ENCODE measurements around the gene PRM3. TPM values are rescaled to one million over a fixed set of nuclear protein-coding genes. Genes with fewer than 3 reads are reported as not detected.

PRM3 gene
- polyA plus RNA-seq, 1 donor from 2014 or later = not detected

DNA sequence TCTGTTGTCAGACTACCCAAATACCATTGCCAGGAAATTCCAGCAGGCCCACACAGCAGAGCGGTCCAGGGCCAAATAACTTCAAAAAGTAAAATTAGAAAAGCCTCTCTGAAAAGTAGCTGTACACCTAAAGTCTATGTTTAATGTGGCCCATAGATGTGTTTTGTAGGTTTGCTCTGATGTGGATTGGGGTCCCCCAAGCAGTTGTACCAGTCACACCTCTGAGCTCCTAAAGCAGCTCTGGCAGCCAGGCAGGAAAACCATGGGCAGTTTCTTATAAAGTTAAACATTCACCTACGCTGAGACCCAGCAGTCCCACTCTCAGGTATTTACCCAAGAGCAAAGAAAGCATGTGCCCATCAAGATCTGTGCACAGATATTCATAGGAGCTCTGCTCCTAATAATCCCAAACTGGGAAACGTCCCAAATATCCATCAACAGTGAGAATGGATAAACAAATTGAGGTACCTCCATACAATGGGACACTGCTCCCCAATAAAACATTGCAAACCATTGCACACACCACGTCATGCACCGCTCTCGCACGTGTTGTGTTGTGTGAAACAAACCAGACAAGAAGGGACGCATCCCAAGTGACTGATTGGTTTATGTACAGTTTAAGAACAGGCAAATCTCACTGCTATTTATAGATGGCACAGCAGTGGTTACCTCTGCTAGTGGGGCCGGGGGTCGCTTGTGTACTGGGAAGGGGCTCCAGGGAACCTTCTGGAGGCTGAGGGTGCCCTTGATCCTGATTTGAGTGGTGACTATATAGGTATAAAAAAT, 23.5 kb upstream of the PRM3 start:
- H2AFZ ChIP-seq (ENCODE audit: low read depth, low read length) = no peak overlapping the region
- H3K9me3 ChIP-seq (ENCODE audit: low read length) = no peaks in the 10 kb centered on the region
- H3K79me2 ChIP-seq (replicated peaks; ENCODE audit: insufficient read depth, low read length) = no peaks in the 10 kb centered on the region
- H3F3A ChIP-seq (ENCODE audit: insufficient read depth, low read length, poor library complexity, severe bottlenecking) = no peaks in the 10 kb centered on the region
- H3K9me2 ChIP-seq (ENCODE audit: insufficient read depth, low read length) = no peaks in the 10 kb centered on the region
- no peak overlapping the region for H3K27ac ChIP-seq (ENCODE audit: low read length)
- no peak overlapping the region for H3K9ac ChIP-seq (ENCODE audit: low read length)
- H3K27me3 ChIP-seq (ENCODE audit: insufficient read depth, low read depth, low read length) = no peaks in the 10 kb centered on the region
- no peak overlapping the region for H3K4me2 ChIP-seq (ENCODE audit: low read length)
- TF ChIP-seq, protein P1, sequence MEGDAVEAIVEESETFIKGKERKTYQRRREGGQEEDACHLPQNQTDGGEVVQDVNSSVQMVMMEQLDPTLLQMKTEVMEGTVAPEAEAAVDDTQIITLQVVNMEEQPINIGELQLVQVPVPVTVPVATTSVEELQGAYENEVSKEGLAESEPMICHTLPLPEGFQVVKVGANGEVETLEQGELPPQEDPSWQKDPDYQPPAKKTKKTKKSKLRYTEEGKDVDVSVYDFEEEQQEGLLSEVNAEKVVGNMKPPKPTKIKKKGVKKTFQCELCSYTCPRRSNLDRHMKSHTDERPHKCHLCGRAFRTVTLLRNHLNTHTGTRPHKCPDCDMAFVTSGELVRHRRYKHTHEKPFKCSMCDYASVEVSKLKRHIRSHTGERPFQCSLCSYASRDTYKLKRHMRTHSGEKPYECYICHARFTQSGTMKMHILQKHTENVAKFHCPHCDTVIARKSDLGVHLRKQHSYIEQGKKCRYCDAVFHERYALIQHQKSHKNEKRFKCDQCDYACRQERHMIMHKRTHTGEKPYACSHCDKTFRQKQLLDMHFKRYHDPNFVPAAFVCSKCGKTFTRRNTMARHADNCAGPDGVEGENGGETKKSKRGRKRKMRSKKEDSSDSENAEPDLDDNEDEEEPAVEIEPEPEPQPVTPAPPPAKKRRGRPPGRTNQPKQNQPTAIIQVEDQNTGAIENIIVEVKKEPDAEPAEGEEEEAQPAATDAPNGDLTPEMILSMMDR (IDR thresholded peaks at IDR 0.05; ENCODE audit: poor library complexity, severe bottlenecking) = no peak
- TF ChIP-seq RAD21 (conservative IDR thresholded peaks at IDR 0.05) = no peak
- TF ChIP-seq, protein P2, sequence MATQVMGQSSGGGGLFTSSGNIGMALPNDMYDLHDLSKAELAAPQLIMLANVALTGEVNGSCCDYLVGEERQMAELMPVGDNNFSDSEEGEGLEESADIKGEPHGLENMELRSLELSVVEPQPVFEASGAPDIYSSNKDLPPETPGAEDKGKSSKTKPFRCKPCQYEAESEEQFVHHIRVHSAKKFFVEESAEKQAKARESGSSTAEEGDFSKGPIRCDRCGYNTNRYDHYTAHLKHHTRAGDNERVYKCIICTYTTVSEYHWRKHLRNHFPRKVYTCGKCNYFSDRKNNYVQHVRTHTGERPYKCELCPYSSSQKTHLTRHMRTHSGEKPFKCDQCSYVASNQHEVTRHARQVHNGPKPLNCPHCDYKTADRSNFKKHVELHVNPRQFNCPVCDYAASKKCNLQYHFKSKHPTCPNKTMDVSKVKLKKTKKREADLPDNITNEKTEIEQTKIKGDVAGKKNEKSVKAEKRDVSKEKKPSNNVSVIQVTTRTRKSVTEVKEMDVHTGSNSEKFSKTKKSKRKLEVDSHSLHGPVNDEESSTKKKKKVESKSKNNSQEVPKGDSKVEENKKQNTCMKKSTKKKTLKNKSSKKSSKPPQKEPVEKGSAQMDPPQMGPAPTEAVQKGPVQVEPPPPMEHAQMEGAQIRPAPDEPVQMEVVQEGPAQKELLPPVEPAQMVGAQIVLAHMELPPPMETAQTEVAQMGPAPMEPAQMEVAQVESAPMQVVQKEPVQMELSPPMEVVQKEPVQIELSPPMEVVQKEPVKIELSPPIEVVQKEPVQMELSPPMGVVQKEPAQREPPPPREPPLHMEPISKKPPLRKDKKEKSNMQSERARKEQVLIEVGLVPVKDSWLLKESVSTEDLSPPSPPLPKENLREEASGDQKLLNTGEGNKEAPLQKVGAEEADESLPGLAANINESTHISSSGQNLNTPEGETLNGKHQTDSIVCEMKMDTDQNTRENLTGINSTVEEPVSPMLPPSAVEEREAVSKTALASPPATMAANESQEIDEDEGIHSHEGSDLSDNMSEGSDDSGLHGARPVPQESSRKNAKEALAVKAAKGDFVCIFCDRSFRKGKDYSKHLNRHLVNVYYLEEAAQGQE (IDR thresholded peaks at IDR 0.05; ENCODE audit: borderline replicate concordance) = no peak
- TF ChIP-seq EZH2 (IDR thresholded peaks at IDR 0.05; ENCODE audit: borderline replicate concordance, insufficient read depth, low read length, poor library complexity, severe bottlenecking) = no peak
- no peak for TF ChIP-seq MXI1 (conservative IDR thresholded peaks at IDR 0.05; ENCODE audit: poor library complexity, severe bottlenecking)
- no peak for TF ChIP-seq TAF1 (IDR thresholded peaks at IDR 0.05; ENCODE audit: low read depth)
- TF ChIP-seq EP300 (conservative IDR thresholded peaks at IDR 0.05; ENCODE audit: poor library complexity, severe bottlenecking) = no peak
- no peak for TF ChIP-seq POLR2AphosphoS5 (IDR thresholded peaks at IDR 0.05)
- no peaks in the 10 kb centered on the region for H3K36me3 ChIP-seq (ENCODE audit: insufficient read depth, low read length)
- no peaks in the 10 kb centered on the region for H4K20me1 ChIP-seq (ENCODE audit: insufficient read depth)
- H3K4me3 ChIP-seq (ENCODE audit: low read length) = no peak overlapping the region

DNA sequence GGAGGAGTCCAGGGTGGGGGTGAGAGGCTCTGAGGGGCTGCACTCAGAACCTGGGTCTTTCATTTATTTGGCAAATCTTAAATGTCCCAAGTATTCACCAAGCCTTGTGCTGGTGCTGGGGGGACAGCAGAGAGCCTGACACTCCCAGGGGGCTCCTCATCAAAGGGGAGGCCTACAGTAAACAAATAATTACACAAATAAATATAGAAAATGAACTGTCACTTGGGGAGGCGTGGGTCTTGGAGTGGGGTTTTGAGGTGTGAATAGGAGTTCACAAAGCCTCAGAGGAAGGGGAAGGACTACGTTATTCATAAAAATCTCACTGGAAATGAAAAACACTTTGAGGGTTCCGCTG, 22.9 kb upstream of the PRM3 start:
- H3K27ac ChIP-seq (ENCODE audit: low read length) = no peak overlapping the region
- H3K36me3 ChIP-seq (ENCODE audit: insufficient read depth, low read length) = no peaks in the 10 kb centered on the region
- no peaks in the 10 kb centered on the region for H3K27me3 ChIP-seq (ENCODE audit: insufficient read depth, low read depth, low read length)
- H3K4me3 ChIP-seq (ENCODE audit: low read length) = no peak overlapping the region
- no peaks in the 10 kb centered on the region for H3K9me2 ChIP-seq (ENCODE audit: insufficient read depth, low read length)
- H3K4me2 ChIP-seq (ENCODE audit: low read length) = no peak overlapping the region
- no peak overlapping the region for H3K9ac ChIP-seq (ENCODE audit: low read length)
- H3K9me3 ChIP-seq (ENCODE audit: low read length) = no peaks in the 10 kb centered on the region
- H2AFZ ChIP-seq (ENCODE audit: low read depth, low read length) = no peak overlapping the region
- no peak for TF ChIP-seq MXI1 (conservative IDR thresholded peaks at IDR 0.05; ENCODE audit: poor library complexity, severe bottlenecking)
- TF ChIP-seq, protein P1 (IDR thresholded peaks at IDR 0.05; ENCODE audit: poor library complexity, severe bottlenecking) = no peak
- TF ChIP-seq POLR2AphosphoS5 (IDR thresholded peaks at IDR 0.05) = no peak
- no peak for TF ChIP-seq EP300 (conservative IDR thresholded peaks at IDR 0.05; ENCODE audit: poor library complexity, severe bottlenecking)
- TF ChIP-seq EZH2 (IDR thresholded peaks at IDR 0.05; ENCODE audit: borderline replicate concordance, insufficient read depth, low read length, poor library complexity, severe bottlenecking) = no peak
- no peak for TF ChIP-seq RAD21 (conservative IDR thresholded peaks at IDR 0.05)
- no peak for TF ChIP-seq TAF1 (IDR thresholded peaks at IDR 0.05; ENCODE audit: low read depth)
- TF ChIP-seq, protein P2 (IDR thresholded peaks at IDR 0.05; ENCODE audit: borderline replicate concordance) = no peak
- TF ChIP-seq SMC3 (conservative IDR thresholded peaks at IDR 0.05; ENCODE audit: poor library complexity) = no peak
- no peaks in the 10 kb centered on the region for H4K20me1 ChIP-seq (ENCODE audit: insufficient read depth)
- no peaks in the 10 kb centered on the region for H3F3A ChIP-seq (ENCODE audit: insufficient read depth, low read length, poor library complexity, severe bottlenecking)
- H3K79me2 ChIP-seq (replicated peaks; ENCODE audit: insufficient read depth, low read length) = no peaks in the 10 kb centered on the region
